Cerebellar nuclear complex (tissue), 1 donor: ENCODE measurements around the gene NIBAN1.
"Not testable (repeated sequence)": the region's sequence is repeated elsewhere in the genome, so short reads cannot be mapped to it uniquely, and the experiment has no call there.

Source experiments
- DNase-seq, 2 experiments: peaks; one replicate each; lab custom pipeline; 2025; lab: John Stamatoyannopoulos, UW

NIBAN1 gene, protein sequence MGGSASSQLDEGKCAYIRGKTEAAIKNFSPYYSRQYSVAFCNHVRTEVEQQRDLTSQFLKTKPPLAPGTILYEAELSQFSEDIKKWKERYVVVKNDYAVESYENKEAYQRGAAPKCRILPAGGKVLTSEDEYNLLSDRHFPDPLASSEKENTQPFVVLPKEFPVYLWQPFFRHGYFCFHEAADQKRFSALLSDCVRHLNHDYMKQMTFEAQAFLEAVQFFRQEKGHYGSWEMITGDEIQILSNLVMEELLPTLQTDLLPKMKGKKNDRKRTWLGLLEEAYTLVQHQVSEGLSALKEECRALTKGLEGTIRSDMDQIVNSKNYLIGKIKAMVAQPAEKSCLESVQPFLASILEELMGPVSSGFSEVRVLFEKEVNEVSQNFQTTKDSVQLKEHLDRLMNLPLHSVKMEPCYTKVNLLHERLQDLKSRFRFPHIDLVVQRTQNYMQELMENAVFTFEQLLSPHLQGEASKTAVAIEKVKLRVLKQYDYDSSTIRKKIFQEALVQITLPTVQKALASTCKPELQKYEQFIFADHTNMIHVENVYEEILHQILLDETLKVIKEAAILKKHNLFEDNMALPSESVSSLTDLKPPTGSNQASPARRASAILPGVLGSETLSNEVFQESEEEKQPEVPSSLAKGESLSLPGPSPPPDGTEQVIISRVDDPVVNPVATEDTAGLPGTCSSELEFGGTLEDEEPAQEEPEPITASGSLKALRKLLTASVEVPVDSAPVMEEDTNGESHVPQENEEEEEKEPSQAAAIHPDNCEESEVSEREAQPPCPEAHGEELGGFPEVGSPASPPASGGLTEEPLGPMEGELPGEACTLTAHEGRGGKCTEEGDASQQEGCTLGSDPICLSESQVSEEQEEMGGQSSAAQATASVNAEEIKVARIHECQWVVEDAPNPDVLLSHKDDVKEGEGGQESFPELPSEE

DNA sequence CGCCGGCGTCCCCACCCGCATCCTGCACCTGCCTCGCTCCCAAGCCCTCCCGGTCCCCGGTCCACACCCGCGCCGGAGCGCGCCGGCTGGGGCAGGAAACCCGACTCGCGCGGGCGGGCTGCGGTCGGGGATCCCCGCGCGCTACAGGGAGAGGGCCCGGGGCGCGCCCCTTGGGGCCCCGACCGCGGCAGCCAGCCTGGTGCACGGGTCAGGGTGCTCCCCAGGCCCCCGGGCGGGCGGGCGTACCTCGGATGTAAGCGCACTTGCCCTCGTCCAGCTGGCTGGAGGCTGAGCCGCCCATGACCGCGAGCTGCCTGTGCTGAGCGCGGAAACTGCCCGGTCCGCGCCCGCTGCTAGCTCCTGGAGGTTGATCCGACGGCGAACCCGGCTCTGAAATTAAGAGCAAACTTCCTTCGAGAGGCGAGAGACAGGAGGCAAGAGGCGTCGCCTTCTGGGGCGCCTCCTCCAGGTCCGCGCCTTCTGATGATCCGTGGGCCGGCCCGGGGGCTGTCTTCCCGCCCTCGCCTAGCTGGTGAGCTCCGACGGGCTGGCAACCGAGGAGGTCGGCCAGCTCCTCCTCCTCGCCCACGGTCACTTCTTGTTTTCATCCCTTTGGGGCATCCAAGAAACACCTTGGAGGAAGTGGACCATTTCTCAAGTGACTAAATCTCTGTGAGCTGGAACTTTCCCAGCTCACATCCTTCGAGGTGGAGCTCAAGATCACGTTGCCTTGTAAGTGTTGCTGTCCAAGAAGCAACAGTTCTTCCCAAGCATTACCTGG, at the start of gene NIBAN1:
Gene NIBAN1 (minus strand): TSS at position 453 of the 781 bp plus-strand sequence. CDS start 152 bp downstream, at position 301.
- no peak for DNase-seq

DNA sequence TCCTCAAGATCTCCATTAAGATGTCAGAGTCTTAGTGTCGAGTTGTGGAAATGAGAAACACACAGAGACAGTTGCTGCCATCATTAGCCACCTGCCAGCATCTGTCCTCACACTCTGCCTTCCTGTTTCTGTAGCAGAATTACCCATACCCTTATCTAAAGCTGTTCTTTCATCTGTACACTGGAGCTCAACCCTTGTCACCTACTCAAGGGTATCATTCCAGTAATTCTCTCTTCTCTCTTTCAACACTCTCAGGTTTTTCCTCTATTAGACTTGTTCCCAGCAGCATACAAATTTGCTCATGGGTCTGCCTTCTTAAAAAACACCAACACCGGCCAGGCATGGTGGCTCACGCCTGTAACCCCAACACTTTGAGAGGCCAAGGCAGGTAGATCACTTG, 43.7 kb upstream of the NIBAN1 start:
- no peak for DNase-seq

GRCh38 chr1:185017338-185017737, 43.0 kb upstream of the NIBAN1 start:
- DNase-seq: no peak

DNA sequence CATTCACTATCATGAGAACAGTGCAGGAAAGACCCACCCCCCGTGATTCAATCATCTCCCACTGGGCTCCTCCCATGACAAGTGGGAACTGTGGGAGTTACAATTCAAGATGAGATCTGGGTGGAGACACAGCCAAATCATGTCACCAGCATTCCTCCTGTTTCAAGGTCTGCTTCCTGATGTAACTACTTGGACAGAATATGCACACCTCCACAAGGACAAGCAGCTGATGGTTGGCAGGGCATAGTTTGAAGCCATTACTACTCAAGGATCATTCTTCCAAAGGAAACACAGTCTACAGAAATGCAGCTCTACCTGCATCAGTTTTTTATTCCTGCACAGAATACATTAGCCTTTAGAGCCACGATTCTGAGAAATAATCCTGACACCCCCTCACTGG, 42.6 kb upstream of the NIBAN1 start:
- no peak for DNase-seq

GRCh38 chr1:185015631-185016030, 41.3 kb upstream of the NIBAN1 start:
- DNase-seq: no peak

GRCh38 chr1:185014941-185015340, 40.6 kb upstream of the NIBAN1 start:
- DNase-seq: no peak

DNA sequence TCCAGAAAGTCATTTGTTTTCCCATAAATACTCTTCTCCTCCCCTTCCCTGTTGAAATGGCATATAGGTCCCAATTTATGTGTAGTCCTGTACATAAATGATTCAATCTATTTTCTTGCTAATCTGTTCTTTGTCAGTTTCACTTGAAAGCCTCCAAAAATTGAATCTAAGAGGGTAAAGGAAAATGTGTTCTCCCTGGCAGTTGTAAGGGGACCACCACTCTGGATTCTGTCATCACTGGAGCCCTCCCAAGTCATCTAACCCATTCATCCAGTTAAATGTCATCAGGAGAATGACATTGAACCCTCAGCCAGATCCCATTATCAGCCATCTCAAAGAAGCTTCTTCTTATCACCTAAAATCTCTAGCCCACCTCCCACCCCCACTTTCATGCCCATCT, 36.1 kb upstream of the NIBAN1 start:
- no peak for DNase-seq

DNA sequence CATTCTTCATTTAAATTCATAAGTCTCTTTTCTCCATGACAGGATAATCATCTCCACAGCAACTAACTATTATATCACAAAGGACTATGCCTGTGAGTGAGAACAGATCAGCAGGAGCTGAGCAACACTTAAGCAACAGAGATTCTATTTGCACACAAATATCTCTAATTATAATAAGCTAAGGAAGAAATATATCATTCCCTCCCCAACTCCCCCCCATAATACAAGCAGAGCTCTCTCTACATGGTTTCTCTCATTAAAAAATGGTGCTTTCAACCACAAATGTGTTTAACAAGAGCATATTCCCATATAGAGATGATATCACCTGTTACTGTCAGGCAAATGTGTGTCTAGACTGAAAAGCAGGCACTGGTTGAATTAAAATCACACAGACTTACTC, 34.5 kb upstream of the NIBAN1 start:
- no peak for DNase-seq

DNA sequence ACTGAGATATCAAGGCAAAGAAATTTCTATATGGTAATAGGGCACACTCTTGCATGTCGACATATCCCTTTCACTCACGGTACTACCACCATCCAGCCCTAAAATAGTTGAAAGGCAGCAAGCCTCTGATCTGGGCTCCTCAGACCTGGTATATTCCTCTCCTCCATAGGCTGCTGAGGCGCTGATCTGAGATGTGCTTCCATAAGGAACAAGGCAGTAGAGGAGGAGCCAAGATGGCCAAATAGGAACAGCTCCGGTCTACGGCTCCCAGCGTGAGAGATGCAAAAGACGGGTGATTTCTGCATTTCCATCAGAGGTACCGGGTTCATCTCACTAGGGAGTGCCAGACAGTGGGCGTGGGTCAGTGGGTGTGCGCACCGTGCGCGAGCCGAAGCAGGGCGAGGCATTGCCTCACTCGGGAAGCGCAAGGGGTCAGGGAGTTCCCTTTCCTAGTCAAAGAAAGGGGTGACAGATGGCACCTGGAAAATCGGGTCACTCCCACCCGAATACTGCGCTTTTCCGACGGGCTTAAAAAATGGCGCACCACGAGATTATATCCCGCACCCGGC, 27.1 kb upstream of the NIBAN1 start:
- DNase-seq: not testable (repeated sequence)

GRCh38 chr1:184999974-185000373, 25.7 kb upstream of the NIBAN1 start:
- not testable (repeated sequence) for DNase-seq

DNA sequence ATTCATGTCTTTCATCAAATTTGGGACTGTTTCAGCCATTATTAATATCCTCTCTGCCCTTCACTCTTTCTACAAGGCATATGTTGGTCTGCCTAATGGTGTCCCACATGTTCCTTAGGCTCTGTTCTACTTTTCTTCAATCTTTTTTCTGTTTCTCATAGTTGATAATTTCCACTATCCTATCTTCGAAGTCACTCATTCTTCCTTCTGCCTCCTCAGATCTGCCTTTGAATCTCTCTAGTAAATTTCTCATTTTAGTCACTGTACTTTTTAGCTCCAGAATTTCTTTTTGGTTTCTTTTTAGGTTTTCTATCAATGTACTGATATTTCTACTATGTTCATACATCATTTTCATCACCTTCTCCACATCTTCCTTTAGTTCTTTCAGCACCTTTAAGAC, 20.0 kb upstream of the NIBAN1 start:
- no peak for DNase-seq

GRCh38 chr1:184992271-184992670, 18.0 kb upstream of the NIBAN1 start:
- DNase-seq: no peak

- DNase-seq: no peak
Measured at GRCh38 chr1:184990204-184990603, 15.9 kb upstream of the NIBAN1 start.

GRCh38 chr1:184988506-184988905, 14.2 kb upstream of the NIBAN1 start:
- no peak for DNase-seq

DNA sequence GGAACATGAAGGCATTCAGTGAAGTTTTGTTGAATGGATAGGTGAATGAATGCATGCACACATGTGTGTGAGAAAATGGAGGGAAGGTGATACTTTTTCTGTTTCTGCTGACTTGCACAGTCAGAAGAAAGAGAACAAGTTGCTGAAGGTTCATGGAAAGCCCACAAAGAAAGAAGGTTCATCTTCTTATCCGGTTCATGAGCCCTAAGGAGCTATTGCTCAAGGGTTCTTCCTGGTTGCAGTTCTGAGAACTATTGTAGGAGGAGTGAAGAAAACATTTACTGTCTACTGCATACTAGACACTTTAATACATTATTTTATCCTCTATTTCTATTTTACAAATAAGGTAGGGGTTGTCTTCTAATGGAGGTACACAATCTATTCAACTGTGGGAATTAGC, 13.4 kb upstream of the NIBAN1 start:
- no peak for DNase-seq

GRCh38 chr1:184986250-184986649, 11.9 kb upstream of the NIBAN1 start:
- no peak for DNase-seq

- no peak for DNase-seq
Measured at GRCh38 chr1:184982002-184982954, 8.0 kb upstream of the NIBAN1 start.

GRCh38 chr1:184980726-184981125, 6.4 kb upstream of the NIBAN1 start:
- DNase-seq: no peak

DNA sequence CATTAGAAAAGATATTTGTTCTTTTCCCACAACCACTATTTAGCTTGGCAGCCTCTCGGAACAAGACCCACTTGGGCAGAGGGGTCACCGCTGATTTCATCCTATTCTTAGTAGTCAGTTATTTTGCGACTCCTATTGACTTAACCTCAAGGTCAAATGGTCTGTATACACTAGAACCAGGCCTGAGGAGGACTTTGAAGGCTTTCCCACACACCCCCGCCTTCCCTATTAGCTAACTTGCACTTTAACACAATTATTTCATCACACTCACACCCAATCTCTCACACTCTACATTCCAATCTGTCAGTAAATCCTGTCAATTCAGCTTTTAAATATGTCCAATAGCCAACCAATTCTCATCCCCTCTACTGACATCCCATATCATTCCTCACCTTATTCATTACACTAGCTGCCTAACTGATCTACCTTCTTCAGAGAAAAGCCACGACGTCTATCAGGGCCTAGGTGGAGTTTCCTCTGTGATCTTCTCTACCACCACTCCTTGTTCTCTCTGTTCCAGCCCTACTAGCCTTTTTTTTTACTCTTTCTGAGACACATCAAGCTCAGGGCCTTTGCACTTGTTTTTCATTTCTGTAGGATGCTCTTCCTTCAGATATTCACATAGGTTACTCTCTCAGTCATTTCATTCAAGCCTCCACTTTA, 1.0 kb upstream of the NIBAN1 start:
- DNase-seq: no peak

GRCh38 chr1:184974837-184975115, 468 bp upstream of the NIBAN1 start:
- no peak for DNase-seq
